OCI-LY3 (cell line): ENCODE results near the gene NPEPL1.

ENCODE experiments used
- H2AFZ ChIP-seq: fragments of 200-600, 300-600 bp; shearing (Covaris generic); 2 replicates; pipeline ENCODE4 v1.6.0; 2014; ENCODE audit warnings: antibody characterized with exemption, low read depth, low read length
- H3K27ac ChIP-seq: fragments of 200-600, 300-600 bp; sonication (generic); 2 replicates; pipeline ENCODE4 v1.5.1; 2014; ENCODE audit warnings: mild to moderate bottlenecking, low read length, moderate library complexity, mixed read lengths
- H3K27me3 ChIP-seq: fragments of 200-600, 300-600 bp; sonication (generic); 2 replicates; pipeline ENCODE4 v1.6.1; 2014; ENCODE audit warnings: low read depth, low read length, mixed read lengths
- H3K36me3 ChIP-seq: fragments of 200-600, 300-600 bp; sonication (generic); replicated peaks from 2 replicates; pipeline ENCODE3; 2014; ENCODE audit warnings: low read depth, low read length, mixed read lengths
- H3K4me1 ChIP-seq: fragments of 300-600, 200-600 bp; sonication (generic); 2 replicates; pipeline ENCODE4 v1.6.1; 2014; ENCODE audit warnings: low read length, mixed read lengths
- H3K4me2 ChIP-seq: fragments of 200-600, 300-600 bp; sonication (generic); 2 replicates; pipeline ENCODE4 v1.6.1; 2014; ENCODE audit warnings: low read length, mixed read lengths
- H3K4me3 ChIP-seq: fragments of 300-600, 200-600 bp; sonication (generic); 2 replicates; pipeline ENCODE4 v1.5.1; 2014; ENCODE audit warnings: antibody characterized with exemption, mild to moderate bottlenecking, low read length, moderate library complexity
- H3K79me2 ChIP-seq: fragments of 300-600, 200-600 bp; shearing (Covaris generic); 2 replicates; pipeline ENCODE4 v1.6.1; 2014; ENCODE audit warnings: mild to moderate bottlenecking, low read length, mixed read lengths
- H3K9ac ChIP-seq: fragments of 300-600, 200-600 bp; shearing (Covaris generic); 2 replicates; pipeline ENCODE4 v1.6.0; 2014; ENCODE audit warnings: mild to moderate bottlenecking, low read length, moderate library complexity
- H3K9me3 ChIP-seq: fragments of 200-600, 300-600 bp; shearing (Covaris generic); 2 replicates; pipeline ENCODE4 v1.6.1; 2014; ENCODE audit warnings: low read length, mixed read lengths; ENCODE audit not compliant: insufficient read depth
- H4K20me1 ChIP-seq: fragments of 200-600, 300-600 bp; sonication (generic); 2 replicates; pipeline ENCODE4 v1.6.1; 2016; ENCODE audit warnings: low read length, mixed read lengths; ENCODE audit not compliant: insufficient read depth
- CTCF ChIP-seq: fragments of 200-600, 300-600 bp; sonication (generic); IDR thresholded peaks from 2 replicates; pipeline ENCODE4 v1.5.1; 2014; ENCODE audit warnings: antibody characterized with exemption, low read length, low read depth
- EZH2phosphoT487 ChIP-seq: fragments of 200-600 bp; shearing (Covaris generic); IDR thresholded peaks from 2 replicates; pipeline ENCODE4 v1.6.1; 2018; ENCODE audit warnings: antibody characterized with exemption, mixed run types, low read depth

The NPEPL1 gene

DNA sequence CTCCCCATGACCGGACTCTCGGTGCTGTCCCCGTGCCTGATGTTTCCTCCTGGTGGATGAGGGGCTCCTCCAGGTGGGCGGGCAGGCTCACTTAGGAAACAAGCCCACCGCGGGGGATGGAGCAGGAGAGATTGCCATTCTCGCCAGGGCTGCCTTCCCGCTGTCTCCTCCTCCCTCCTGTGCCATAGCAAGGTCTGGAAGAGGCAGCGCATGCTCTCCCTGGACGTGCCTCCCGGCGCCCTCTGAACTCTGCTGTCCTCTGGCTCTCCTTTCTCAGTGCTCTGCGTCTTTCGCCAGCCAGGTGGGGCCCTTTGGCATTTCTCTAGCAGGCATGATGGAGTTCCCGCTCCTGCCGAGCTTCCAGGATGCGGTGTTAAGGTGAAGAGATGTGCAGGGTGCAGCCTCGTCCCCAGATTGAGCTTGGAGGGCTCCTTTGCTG, 17.4 kb upstream of the NPEPL1 start:
- H3K9ac ChIP-seq, result no peak overlapping the region
- no peaks in the 10 kb centered on the region for H3K9me3 ChIP-seq
- H3K36me3 ChIP-seq, result peaks cover 76% of the 10 kb centered on the region
- no peak overlapping the region for H2AFZ ChIP-seq
- H3K4me3 ChIP-seq, result no peak overlapping the region
- peaks cover under 1% of the 10 kb centered on the region for H3K4me1 ChIP-seq
- H3K79me2 ChIP-seq, result no peaks in the 10 kb centered on the region
- no peak overlapping the region for H3K27ac ChIP-seq
- no peaks in the 10 kb centered on the region for H3K27me3 ChIP-seq
- TF ChIP-seq CTCF (no peak), EZH2phosphoT487 (no peak)
- H4K20me1 ChIP-seq, result peaks cover 10% of the 10 kb centered on the region
- H3K4me2 ChIP-seq, result no peak overlapping the region

GRCh38 chr20:58675641-58676040, 17.0 kb upstream of the NPEPL1 start:
- Histone ChIP-seq H3K4me2 (no peak overlapping the region), H2AFZ (no peak overlapping the region), H3K9ac (no peak overlapping the region), H3K4me3 (no peak overlapping the region), H3K36me3 (peaks cover 76% of the 10 kb centered on the region), H3K9me3 (no peaks in the 10 kb centered on the region), H3K27me3 (no peaks in the 10 kb centered on the region), H3K4me1 (no peaks in the 10 kb centered on the region), H4K20me1 (peaks cover 5% of the 10 kb centered on the region; the same call in 1 of the 2 replicates), H3K27ac (no peak overlapping the region), H3K79me2 (no peaks in the 10 kb centered on the region)
- TF ChIP-seq CTCF (no peak), EZH2phosphoT487 (no peak)

GRCh38 chr20:58676161-58676560, 16.4 kb upstream of the NPEPL1 start:
- Histone ChIP-seq H4K20me1 (0 out of 2 replicates have a peak, but pooled peaks cover 3% of the 10 kb centered on the region), H3K36me3 (peaks cover 72% of the 10 kb centered on the region), H3K4me3 (no peak overlapping the region), H2AFZ (no peak overlapping the region), H3K9me3 (no peaks in the 10 kb centered on the region), H3K4me1 (no peaks in the 10 kb centered on the region), H3K27ac (no peak overlapping the region), H3K9ac (no peak overlapping the region), H3K4me2 (no peak overlapping the region), H3K79me2 (no peaks in the 10 kb centered on the region), H3K27me3 (no peaks in the 10 kb centered on the region)
- no peak for TF ChIP-seq EZH2phosphoT487
- TF ChIP-seq CTCF, result no peak

GRCh38 chr20:58677079-58677604, 15.5 kb upstream of the NPEPL1 start:
- H3K79me2 ChIP-seq, result no peaks in the 10 kb centered on the region
- no peak overlapping the region for H3K4me3 ChIP-seq
- H3K36me3 ChIP-seq, result peaks cover 72% of the 10 kb centered on the region
- no peaks in the 10 kb centered on the region for H3K9me3 ChIP-seq
- no peak overlapping the region for H3K27ac ChIP-seq
- H3K4me2 ChIP-seq, result no peak overlapping the region
- no peak overlapping the region for H3K9ac ChIP-seq
- H3K27me3 ChIP-seq, result no peaks in the 10 kb centered on the region
- 0 out of 2 replicates have a peak, but pooled peaks cover 3% of the 10 kb centered on the region for H4K20me1 ChIP-seq
- no peak overlapping the region for H2AFZ ChIP-seq
- H3K4me1 ChIP-seq, result no peaks in the 10 kb centered on the region
- TF ChIP-seq CTCF (no peak), EZH2phosphoT487 (no peak)
